Ovary (tissue), 3 donors: ENCODE results near the gene GOLGB1.

Experiments used
- CTCF ChIP-seq, 3 donors: fragments of 450-650 bp in 2 of 3; fragments of 200-600 bp in 1 of 3; IDR thresholded peaks; one replicate each; pipeline versions ENCODE4 v1.5.1 to v1.8.0; 2016 to 2022; ENCODE audit warnings: antibody characterized with exemption in 3 of 3, mild to moderate bottlenecking in 1 of 3
- EP300 ChIP-seq: sonication (generic); formaldehyde crosslinking; IDR thresholded peaks from one replicate; pipeline ENCODE4 v1.6.1; 2017; ENCODE audit warnings: antibody characterized with exemption
- POLR2A ChIP-seq: fragments of 450-650 bp; IDR thresholded peaks from one replicate; pipeline ENCODE4 v1.6.1; 2017; ENCODE audit warnings: antibody characterized with exemption, mild to moderate bottlenecking, moderate library complexity
- donor health status: DM: no; HTN: no; CAD: no.

GRCh38 chr3:121626495-121626894, 123.0 kb downstream of the GOLGB1 start:
- TF ChIP-seq CTCF (IDR thresholded peaks at IDR 0.05) (no peak), POLR2A (no peak), EP300 (no peak)
